Mononuclear cell (primary cell): Measurements from ENCODE around the gene UBE2O. TPM values are rescaled to one million over a fixed set of nuclear protein-coding genes. Genes with fewer than 3 reads are reported as not detected.

Source experiments
- H3K27me3 ChIP-seq: 2 replicates; pipeline ENCODE4 v1.6.0; 2011; ENCODE audit warnings: low read length, control low read depth; ENCODE audit not compliant: insufficient read depth
- H3K4me1 ChIP-seq: 2 replicates; pipeline ENCODE4 v1.5.1; 2011; ENCODE audit warnings: mild to moderate bottlenecking, low read length, control low read depth; ENCODE audit not compliant: insufficient read depth
- H3K4me3 ChIP-seq: 2 replicates; pipeline ENCODE4 v1.5.1; 2011; ENCODE audit warnings: mild to moderate bottlenecking, low read length, moderate library complexity
- H3K9me3 ChIP-seq: 2 replicates; pipeline ENCODE4 v1.5.1; 2011; ENCODE audit warnings: low read depth, mild to moderate bottlenecking, control low read depth, low read length
- total RNA-seq: library from RNA; depleted of rRNA; stranded (reverse); fragments of >200 nt; gene quantifications from one replicate; pipeline ENCODE4 v1.2.3, GENCODE V29; 2012

UBE2O gene
- total RNA-seq, 1 donor: 15.2 TPM

GRCh38 chr17:76408037-76408849 lies 44.7 kb downstream of the UBE2O start:
- no peak overlapping the region for H3K4me3 ChIP-seq
- H3K27me3 ChIP-seq: no peaks in the 10 kb centered on the region
- peaks cover 25% of the 10 kb centered on the region for H3K4me1 ChIP-seq
- no peaks in the 10 kb centered on the region for H3K9me3 ChIP-seq

- H3K27me3 ChIP-seq: no peaks in the 10 kb centered on the region
- H3K4me1 ChIP-seq: peaks cover 25% of the 10 kb centered on the region
- H3K9me3 ChIP-seq: no peaks in the 10 kb centered on the region
- no peak overlapping the region for H3K4me3 ChIP-seq
Observed at GRCh38 chr17:76407509-76407908, 45.4 kb downstream of the UBE2O start.

- Histone ChIP-seq H3K27me3 (no peaks in the 10 kb centered on the region), H3K4me3 (no peak overlapping the region), H3K9me3 (no peaks in the 10 kb centered on the region), H3K4me1 (peaks cover 25% of the 10 kb centered on the region)
Observed at GRCh38 chr17:76405967-76406647, 46.8 kb downstream of the UBE2O start.

GRCh38 chr17:76405607-76405966 lies 47.4 kb downstream of the UBE2O start:
- Histone ChIP-seq H3K4me3 (no peak overlapping the region), H3K4me1 (peaks cover 25% of the 10 kb centered on the region)

GRCh38 chr17:76404976-76405563 lies 47.9 kb downstream of the UBE2O start:
- H3K4me1 ChIP-seq: peaks cover 25% of the 10 kb centered on the region
- H3K9me3 ChIP-seq: no peaks in the 10 kb centered on the region
- no peaks in the 10 kb centered on the region for H3K27me3 ChIP-seq
- no peak overlapping the region for H3K4me3 ChIP-seq

More at GRCh38 chr17:76405607-76405966, 47.4 kb downstream of the UBE2O start:
- Histone ChIP-seq H3K27me3 (no peaks in the 10 kb centered on the region), H3K9me3 (no peaks in the 10 kb centered on the region)

- Histone ChIP-seq H3K4me1 (peaks cover 25% of the 10 kb centered on the region), H3K27me3 (no peaks in the 10 kb centered on the region), H3K9me3 (no peaks in the 10 kb centered on the region), H3K4me3 (no peak overlapping the region)
Observed at GRCh38 chr17:76404256-76404655, 48.7 kb downstream of the UBE2O start.

- Histone ChIP-seq H3K4me1 (peaks cover 18% of the 10 kb centered on the region), H3K4me3 (no peak overlapping the region), H3K27me3 (no peaks in the 10 kb centered on the region), H3K9me3 (no peaks in the 10 kb centered on the region)
Observed at GRCh38 chr17:76402711-76403110, 50.2 kb downstream of the UBE2O start.

- Histone ChIP-seq H3K9me3 (no peaks in the 10 kb centered on the region), H3K4me1 (no peaks in the 10 kb centered on the region), H3K4me3 (no peak overlapping the region), H3K27me3 (no peaks in the 10 kb centered on the region)
Observed at GRCh38 chr17:76399175-76400172, 53.5 kb downstream of the UBE2O start.

GRCh38 chr17:76398523-76399174 lies 54.3 kb downstream of the UBE2O start:
- no peaks in the 10 kb centered on the region for H3K9me3 ChIP-seq
- no peaks in the 10 kb centered on the region for H3K27me3 ChIP-seq
- H3K4me1 ChIP-seq: no peaks in the 10 kb centered on the region
- H3K4me3 ChIP-seq: no peak overlapping the region

GRCh38 chr17:76397687-76398522 lies 55.0 kb downstream of the UBE2O start:
- no peaks in the 10 kb centered on the region for H3K9me3 ChIP-seq
- no peaks in the 10 kb centered on the region for H3K4me1 ChIP-seq
- no peak overlapping the region for H3K4me3 ChIP-seq
- no peaks in the 10 kb centered on the region for H3K27me3 ChIP-seq

GRCh38 chr17:76397184-76397583 lies 55.8 kb downstream of the UBE2O start:
- Histone ChIP-seq H3K27me3 (no peaks in the 10 kb centered on the region), H3K4me1 (no peaks in the 10 kb centered on the region), H3K9me3 (no peaks in the 10 kb centered on the region), H3K4me3 (no peak overlapping the region)

GRCh38 chr17:76395980-76396379 lies 57.0 kb downstream of the UBE2O start:
- Histone ChIP-seq H3K9me3 (no peaks in the 10 kb centered on the region), H3K4me3 (no peak overlapping the region), H3K27me3 (no peaks in the 10 kb centered on the region), H3K4me1 (no peaks in the 10 kb centered on the region)

GRCh38 chr17:76394166-76394565 lies 58.8 kb downstream of the UBE2O start:
- no peak overlapping the region for H3K4me3 ChIP-seq
- no peaks in the 10 kb centered on the region for H3K4me1 ChIP-seq
- no peaks in the 10 kb centered on the region for H3K9me3 ChIP-seq
- no peaks in the 10 kb centered on the region for H3K27me3 ChIP-seq
